Breast epithelium (tissue), 3 donors: ENCODE results near the gene MAPRE2.

Experiments used
- CTCF ChIP-seq, 3 donors: fragments of 450-650 bp; IDR thresholded peaks; one replicate each; pipeline ENCODE4 v1.5.1; 2016 to 2017; ENCODE audit warnings: antibody characterized with exemption in 3 of 3, mild to moderate bottlenecking in 3 of 3, moderate library complexity in 3 of 3
- POLR2A ChIP-seq: fragments of 450-650 bp; IDR thresholded peaks from one replicate; pipeline ENCODE4 v1.6.1; 2016; ENCODE audit warnings: antibody characterized with exemption, mild to moderate bottlenecking, moderate library complexity
- POLR2AphosphoS5 ChIP-seq, 3 donors: sonication (generic); formaldehyde crosslinking; IDR thresholded peaks; one replicate each; pipeline ENCODE4 v1.6.1; 2017; ENCODE audit warnings: antibody characterized with exemption in 3 of 3

GRCh38 chr18:35167857-35168256 lies 126.6 kb downstream of the MAPRE2 start:
- no peak for TF ChIP-seq CTCF (IDR thresholded peaks at IDR 0.05)
- no peak for TF ChIP-seq POLR2AphosphoS5 (IDR thresholded peaks at IDR 0.05)
- TF ChIP-seq POLR2A: no peak
